Stomach (tissue), 9 donors: Measurements from ENCODE around the gene IRAK4. TPM values are rescaled to one million over a fixed set of nuclear protein-coding genes. Genes with fewer than 3 reads are reported as not detected.

Experiments used
- DNase-seq, 2 donors: peaks; one replicate each; pipeline versions ENCODE4 v3.0.0 to v3.0.0-alpha.2; 2013 to 2019
- H3K27ac ChIP-seq, 5 donors: fragments of 200-600 bp in 4 of 5; sonication (generic) in 4 of 5; one replicate each; pipeline ENCODE4 v1.5.1; 2013 to 2019; ENCODE audit warnings: mild to moderate bottlenecking in 1 of 5, moderate library complexity in 1 of 5
- H3K27me3 ChIP-seq, 3 donors: fragments of 200-600 bp; sonication (generic); one replicate each; pipeline ENCODE4 v1.5.1; 2017 to 2019; ENCODE audit warnings: mixed run types in 1 of 3
- H3K36me3 ChIP-seq, 4 donors: fragments of 200-600 bp; sonication (generic); 1 replicate in 3 of 4; 2 replicates in 1 of 4; pipeline ENCODE4 v1.5.1; 2016 to 2019
- H3K4me1 ChIP-seq, 4 donors: fragments of 200-600 bp; sonication (generic); one replicate each; pipeline ENCODE4 v1.5.1; 2016 to 2019
- H3K4me3 ChIP-seq, 4 donors: fragments of 200-600 bp; sonication (generic) in 3 of 4; one replicate each; pipeline ENCODE4 v1.5.1; 2016 to 2019; ENCODE audit warnings: mild to moderate bottlenecking in 1 of 4
- H3K9me3 ChIP-seq, 4 donors: fragments of 200-600 bp; sonication (generic); one replicate each; pipeline ENCODE4 v1.5.1; 2016 to 2019
- CTCF ChIP-seq, 7 experiments: fragments of 450-650 bp in 4 of 7; fragments of 200-600 bp in 3 of 7; sonication (generic) in 3 of 7; IDR thresholded peaks; one replicate each; pipeline ENCODE4 v1.5.1; 2016 to 2019; ENCODE audit warnings: antibody characterized with exemption in 7 of 7, control low read depth in 2 of 7, mild to moderate bottlenecking in 1 of 7
- EP300 ChIP-seq: sonication (generic); formaldehyde crosslinking; IDR thresholded peaks from one replicate; pipeline ENCODE4 v1.6.1; 2017; ENCODE audit warnings: antibody characterized with exemption
- POLR2A ChIP-seq, 4 donors: fragments of 450-650 bp; IDR thresholded peaks; one replicate each; pipeline ENCODE4 v1.6.1; 2016; ENCODE audit warnings: antibody characterized with exemption in 4 of 4, control low read depth in 2 of 4, mild to moderate bottlenecking in 1 of 4, moderate library complexity in 1 of 4
- POLR2AphosphoS5 ChIP-seq, 3 donors: sonication (generic); formaldehyde crosslinking; IDR thresholded peaks; one replicate each; pipeline ENCODE4 v1.6.1; 2016; ENCODE audit warnings: antibody characterized with exemption in 3 of 3
- WGBS, 5 donors: extraction: QIAGEN DNeasy Blood & Tissue Kit in 3 of 5; methylation state at CpG; one replicate each; pipeline versions ENCODE4 v1.1.5 to v1.1.7; 2013 to 2018; 5-methylcytosine and 5-hydroxymethylcytosine counted together
- intact Hi-C: fragments of 100-400 bp; cut with DNase I; formaldehyde crosslinking; loops from one replicate; pipeline ENCODE4 v1.15.1; 2023; ENCODE audit warnings: low total_unique reads
- polyA plus RNA-seq, 3 donors: library from polyadenylated mRNA; stranded (reverse); fragments of 200-250 nt; gene quantifications; one replicate each; pipeline ENCODE4 v1.2.3, GENCODE V29; 2013
- total RNA-seq, 5 donors: library from RNA; depleted of rRNA; stranded (reverse); fragments of >200 nt; gene quantifications; one replicate each; pipeline versions ENCODE4 v1.1.0 to v1.2.3, GENCODE V29; 2014 to 2016
- donor health status: healthy with polysubstance abuse.
- donor health status: Bipolar disorder and iron deficiency.
- donor health status: healthy.

The IRAK4 gene
- total and polyA plus RNA-seq, 8 donors: 8.0 to 155 (median 14.7) TPM

DNA sequence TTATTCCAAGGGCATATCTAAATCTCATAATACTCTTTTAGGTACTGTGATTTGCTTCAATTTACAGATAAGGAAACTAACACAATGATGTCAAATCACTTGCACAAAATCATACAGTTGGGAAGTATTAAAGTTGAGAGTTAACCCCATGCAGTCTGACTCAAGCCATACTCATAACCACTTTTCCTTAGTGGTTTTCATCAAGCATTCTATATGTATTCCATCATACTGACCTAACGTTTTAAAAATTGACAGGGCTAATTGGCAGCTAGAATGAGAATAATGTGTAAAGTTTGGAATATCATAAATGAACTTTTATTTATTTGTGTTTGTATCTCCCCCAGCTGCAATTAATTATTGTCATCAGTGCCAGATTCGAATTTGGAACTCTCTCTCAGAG, 21.1 kb upstream of the IRAK4 start:
- Histone ChIP-seq H3K4me3 (no peak overlapping the region), H3K27me3 (no peaks in the 10 kb centered on the region), H3K36me3 (peaks cover 11 to 78% (median 59%) of the 10 kb centered on the region in 4 donors), H3K27ac (no peak overlapping the region), H3K9me3 (no peaks in the 10 kb centered on the region), H3K4me1 (no peaks in the 10 kb centered on the region)
- intact Hi-C loops: no loop called here
- DNase-seq: no peak
- TF ChIP-seq EP300 (no peak), POLR2AphosphoS5 (IDR thresholded peaks at IDR 0.05) (no peak), POLR2A (IDR thresholded peaks at IDR 0.05) (no peak), CTCF (IDR thresholded peaks at IDR 0.05) (no peak)
- WGBS, 5 donors: 61 to 78% (median 74%) methylated on average over 2 of the region's 2 CpGs

GRCh38 chr12:43740511-43741100, 18.1 kb upstream of the IRAK4 start:
- Histone ChIP-seq H3K27me3 (no peaks in the 10 kb centered on the region), H3K36me3 (peaks cover 15 to 83% (median 68%) of the 10 kb centered on the region in 4 donors), H3K4me3 (no peak overlapping the region), H3K27ac (no peak overlapping the region), H3K4me1 (no peaks in the 10 kb centered on the region), H3K9me3 (no peaks in the 10 kb centered on the region)
- TF ChIP-seq POLR2AphosphoS5 (IDR thresholded peaks at IDR 0.05): no peak
- TF ChIP-seq EP300: no peak
- TF ChIP-seq POLR2A (IDR thresholded peaks at IDR 0.05): no peak
- no peak for TF ChIP-seq CTCF (IDR thresholded peaks at IDR 0.05)
- DNase-seq: no peak
- intact Hi-C loops: no loop called here
- WGBS, 5 donors: 70 to 87% (median 81%) methylated on average over 3 of the region's 3 CpGs

GRCh38 chr12:43742106-43742505, 16.6 kb upstream of the IRAK4 start:
- Histone ChIP-seq H3K27ac (no peak overlapping the region), H3K4me1 (no peaks in the 10 kb centered on the region), H3K27me3 (no peaks in the 10 kb centered on the region), H3K4me3 (no peak overlapping the region), H3K36me3 (peaks cover 9 to 74% (median 60%) of the 10 kb centered on the region in 4 donors), H3K9me3 (no peaks in the 10 kb centered on the region)
- no peak for TF ChIP-seq POLR2A (IDR thresholded peaks at IDR 0.05)
- no peak for TF ChIP-seq POLR2AphosphoS5 (IDR thresholded peaks at IDR 0.05)
- no peak for TF ChIP-seq CTCF (IDR thresholded peaks at IDR 0.05)
- TF ChIP-seq EP300: no peak
- no peak for DNase-seq
- intact Hi-C loops: no loop called here

- no peaks in the 10 kb centered on the region for H3K27me3 ChIP-seq
- intact Hi-C loops: no loop called here
- no peaks in the 10 kb centered on the region for H3K4me1 ChIP-seq
- DNase-seq: no peak
- H3K4me3 ChIP-seq: no peak overlapping the region
- H3K36me3 ChIP-seq: peaks cover 6 to 64% (median 50%) of the 10 kb centered on the region in 4 donors
- no peak overlapping the region for H3K27ac ChIP-seq
- H3K9me3 ChIP-seq: no peaks in the 10 kb centered on the region
- no peak for TF ChIP-seq EP300
- no peak for TF ChIP-seq POLR2A (IDR thresholded peaks at IDR 0.05)
- TF ChIP-seq CTCF (IDR thresholded peaks at IDR 0.05): no peak
- TF ChIP-seq POLR2AphosphoS5 (IDR thresholded peaks at IDR 0.05): no peak
Observed at GRCh38 chr12:43744826-43745225, 13.9 kb upstream of the IRAK4 start.
